IMR-90 (cell line): ENCODE data around the gene LUC7L3. TPM values are rescaled to one million over a fixed set of nuclear protein-coding genes. Genes with fewer than 3 reads are reported as not detected.

Experiments
- ATAC-seq: fragments of 200-7000 bp; cut with Tn5 transposase; 2 replicates; pipeline ENCODE4 v1.9.1; 2020; ENCODE audit warnings: low read depth, mild to moderate bottlenecking, moderate library complexity
- BruUV-seq: library from RNA; stranded (reverse); fragments of 400-500 nt; replicated peaks from 2 replicates; lab custom pipeline; 2021; lab: Mats Ljungman, UMichigan
- CTCF ChIA-PET: fragments of 300-600 bp; formaldehyde crosslinking; extraction: SDS; loops from one replicate; lab custom pipeline; 2021; ENCODE audit warnings: antibody characterized with exemption; lab: Yijun Ruan, JAX
- POLR2A ChIA-PET: fragments of 300-600 bp; sonication (Branson Sonifier 250); formaldehyde crosslinking; loops from one replicate; lab custom pipeline; 2022; ENCODE audit warnings: antibody characterized with exemption; ENCODE audit not compliant: unreplicated experiment; lab: Charles Lee
- DNase-seq: peaks from one replicate; pipeline ENCODE4 v3.0.0; 2013
- H2AFZ ChIP-seq: replicated peaks from 2 replicates; pipeline ENCODE3; 2013; ENCODE audit warnings: low read length, mild to moderate bottlenecking; ENCODE audit not compliant: poor library complexity
- H2AK5ac ChIP-seq: 2 replicates; pipeline ENCODE4 v1.6.1; 2013; ENCODE audit warnings: low read depth, low read length, inconsistent platforms
- H2AK9ac ChIP-seq: replicated peaks from 2 replicates; pipeline ENCODE3; 2013; ENCODE audit warnings: mild to moderate bottlenecking, low read depth, low read length, moderate library complexity; ENCODE audit not compliant: poor library complexity
- H2BK120ac ChIP-seq: 2 replicates; pipeline ENCODE4 v1.6.1; 2013; ENCODE audit warnings: low read depth, low read length, inconsistent platforms
- H2BK15ac ChIP-seq: 3 replicates; pipeline ENCODE4 v1.6.1; 2013; ENCODE audit warnings: low read depth, low read length, inconsistent platforms
- H2BK20ac ChIP-seq: 2 replicates; pipeline ENCODE4 v1.6.1; 2013; ENCODE audit warnings: low read depth, mild to moderate bottlenecking, inconsistent platforms, low read length, moderate library complexity
- H2BK5ac ChIP-seq: 2 replicates; pipeline ENCODE4 v1.6.1; 2013; ENCODE audit warnings: mild to moderate bottlenecking, low read depth, low read length, inconsistent platforms; ENCODE audit not compliant: poor library complexity, severe bottlenecking
- H3K14ac ChIP-seq: replicated peaks from 2 replicates; pipeline ENCODE4 v1.6.1; 2013; ENCODE audit warnings: low read depth, low read length, inconsistent platforms
- H3K18ac ChIP-seq: 2 replicates; pipeline ENCODE4 v1.6.1; 2013; ENCODE audit warnings: low read depth, low read length, control low read depth
- H3K23ac ChIP-seq: 2 replicates; pipeline ENCODE4 v1.6.1; 2013; ENCODE audit warnings: low read depth, low read length, inconsistent platforms
- H3K27ac ChIP-seq: 2 replicates; pipeline ENCODE4 v1.5.1; 2013; ENCODE audit warnings: mild to moderate bottlenecking, control low read depth, low read length; ENCODE audit not compliant: insufficient read depth
- H3K27me3 ChIP-seq: 2 replicates; pipeline ENCODE4 v1.6.1; 2013; ENCODE audit warnings: low read length; ENCODE audit not compliant: control insufficient read depth, insufficient read depth
- H3K36me3 ChIP-seq: 2 replicates; pipeline ENCODE4 v1.6.1; 2013; ENCODE audit warnings: low read length, mixed read lengths; ENCODE audit not compliant: control insufficient read depth, insufficient read depth
- H3K4ac ChIP-seq: 2 replicates; pipeline ENCODE4 v1.6.1; 2013; ENCODE audit warnings: low read depth, low read length, inconsistent platforms
- H3K4me1 ChIP-seq: 2 replicates; pipeline ENCODE4 v1.6.1; 2013; ENCODE audit warnings: low read length, mixed read lengths; ENCODE audit not compliant: control insufficient read depth, insufficient read depth
- H3K4me2 ChIP-seq: 2 replicates; pipeline ENCODE4 v1.6.1; 2013; ENCODE audit warnings: low read depth, mild to moderate bottlenecking, control low read depth, low read length, moderate library complexity
- H3K4me3 ChIP-seq: 2 replicates; pipeline ENCODE4 v1.5.1; 2013; ENCODE audit warnings: low read depth, mild to moderate bottlenecking, control low read depth, low read length, moderate library complexity; ENCODE audit not compliant: insufficient read depth
- H3K56ac ChIP-seq: 2 replicates; pipeline ENCODE4 v1.6.1; 2013; ENCODE audit warnings: low read length, inconsistent platforms; ENCODE audit not compliant: insufficient read depth; ENCODE audit errors: extremely low read depth
- H3K79me1 ChIP-seq, 2 experiments: 2 replicates each; pipeline ENCODE4 v1.6.1; 2013; ENCODE audit warnings: low read length in 2 of 2, inconsistent platforms in 1 of 2, low read depth in 1 of 2
- H3K9ac ChIP-seq: 2 replicates; pipeline ENCODE4 v1.6.1; 2013; ENCODE audit warnings: low read depth, low read length, control low read depth
- H3K9me1 ChIP-seq: 2 replicates; pipeline ENCODE4 v1.6.1; 2013; ENCODE audit warnings: low read length, inconsistent platforms; ENCODE audit not compliant: insufficient read depth
- H3K9me3 ChIP-seq: 2 replicates; pipeline ENCODE4 v1.6.1; 2013; ENCODE audit warnings: low read length; ENCODE audit not compliant: control insufficient read depth, insufficient read depth
- H4K20me1 ChIP-seq: 2 replicates; pipeline ENCODE4 v1.6.1; 2013; ENCODE audit warnings: low read length, inconsistent platforms; ENCODE audit not compliant: insufficient read depth
- H4K5ac ChIP-seq: 2 replicates; pipeline ENCODE4 v1.6.1; 2013; ENCODE audit warnings: mild to moderate bottlenecking, low read depth, low read length, control low read depth
- H4K8ac ChIP-seq, 2 experiments: 2 replicates each; pipeline ENCODE4 v1.6.1; 2013; ENCODE audit warnings: low read depth in 2 of 2, low read length in 2 of 2, control low read depth in 1 of 2, inconsistent platforms in 1 of 2
- H4K91ac ChIP-seq: 2 replicates; pipeline ENCODE4 v1.6.1; 2013; ENCODE audit warnings: low read depth, low read length, inconsistent platforms; ENCODE audit not compliant: insufficient read depth
- CHD1 ChIP-seq: IDR thresholded peaks from 2 replicates; pipeline ENCODE4 v1.6.1; 2012; ENCODE audit warnings: low read depth, low read length, improper control_type of control experiment
- FOS ChIP-seq: fragments of 150-350 bp; IDR thresholded peaks from 2 replicates; pipeline ENCODE4 v1.6.1; 2016; ENCODE audit warnings: low read depth, low read length
- MAFK ChIP-seq: IDR thresholded peaks from 2 replicates; pipeline ENCODE4 v1.6.1; 2012; ENCODE audit warnings: low read depth, low read length, improper control_type of control experiment
- MAZ ChIP-seq: IDR thresholded peaks from 2 replicates; pipeline ENCODE4 v1.6.1; 2012; ENCODE audit warnings: low read depth, mild to moderate bottlenecking, low read length, improper control_type of control experiment, moderate library complexity, borderline replicate concordance
- MXI1 ChIP-seq: IDR thresholded peaks from 2 replicates; pipeline ENCODE4 v1.6.1; 2012; ENCODE audit warnings: low read depth, mild to moderate bottlenecking, low read length, moderate library complexity, borderline replicate concordance
- NFE2L2 ChIP-seq: fragments of 150-350 bp; IDR thresholded peaks from 2 replicates; pipeline ENCODE4 v1.6.1; 2016; ENCODE audit warnings: low read depth, mild to moderate bottlenecking, low read length
- RFX5 ChIP-seq: IDR thresholded peaks from 2 replicates; pipeline ENCODE4 v1.8.0; 2012; ENCODE audit warnings: low read depth, mild to moderate bottlenecking, low read length, moderate library complexity
- WGBS, 2 experiments: methylation state at CpG; one replicate each; pipeline versions ENCODE4 v1.1.5 to v1.1.7; 2013; ENCODE audit warnings: missing lambda C conversion rate in 2 of 2; ENCODE audit not compliant: insufficient read length in 1 of 2; ENCODE audit errors: extremely low coverage in 2 of 2; 5-methylcytosine and 5-hydroxymethylcytosine counted together
- dilution Hi-C: fragments of 300-500 bp; cut with HindIII; formaldehyde crosslinking; loops from one replicate; pipeline ENCODE4 v1.14.3; 2018; ENCODE audit warnings: low sequenced_read_pairs; ENCODE audit not compliant: unreplicated experiment
- in situ Hi-C: fragments of 300-500 bp; cut with MboI; formaldehyde crosslinking; loops from 3 replicates; pipeline ENCODE4 v1.14.3; 2019; ENCODE audit warnings: low sequenced_read_pairs, inconsistent platforms, mixed read lengths
- intact Hi-C: fragments of 100-400 bp; cut with micrococcal nuclease; formaldehyde crosslinking; loops from 2 replicates; pipeline ENCODE4 v1.10.0; 2022
- polyA plus RNA-seq, 3 experiments: library from polyadenylated mRNA; depleted of rRNA; stranded (reverse); fragments of >200 nt; gene quantifications; 2 replicates each; pipeline ENCODE4 v1.2.3, GENCODE V29; 2012; ENCODE audit warnings: low replicate concordance in 1 of 3
- total RNA-seq: library from RNA; depleted of rRNA; stranded (reverse); fragments of >200 nt; gene quantifications from 2 replicates; pipeline ENCODE4 v1.2.3, GENCODE V29; 2012
- TF ChIP-seq, protein P1 (sequence below): fragments of 150-350 bp; IDR thresholded peaks from 2 replicates; pipeline ENCODE4 v1.6.1; 2017; ENCODE audit warnings: mild to moderate bottlenecking, antibody characterized with exemption, low read length, low read depth
- TF ChIP-seq, protein P2 (sequence below): fragments of 150-350 bp; IDR thresholded peaks from 2 replicates; pipeline ENCODE4 v1.6.1; 2016; ENCODE audit warnings: low read depth, mild to moderate bottlenecking, low read length, moderate library complexity, borderline replicate concordance

Gene LUC7L3
- total and polyA plus RNA-seq, 2 of the 4 experiments (the other 2 are of a cell fraction) = 17.7 to 44.7 TPM

DNA sequence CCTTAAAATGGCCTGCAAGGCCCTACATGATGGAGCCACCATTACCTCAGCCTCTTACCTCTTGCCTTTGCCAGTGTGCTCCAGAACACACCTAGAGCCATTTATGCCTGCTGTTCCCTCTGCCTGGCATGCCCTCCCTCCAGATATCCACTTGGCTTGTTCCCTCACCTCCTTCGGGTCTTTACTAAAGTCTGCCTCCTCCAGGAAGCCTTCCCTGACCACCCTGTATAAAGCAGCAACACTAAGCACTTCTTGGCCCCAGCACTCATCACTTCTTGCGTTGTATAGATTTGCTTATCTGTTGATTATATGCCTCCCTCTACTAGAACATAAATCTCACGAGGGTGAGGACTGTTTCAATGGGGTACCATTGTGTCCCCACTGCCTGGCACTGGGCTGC lies 37.0 kb upstream of the LUC7L3 start:
- no peak overlapping the region for H2BK5ac ChIP-seq
- H3K27me3 ChIP-seq = no peaks in the 10 kb centered on the region
- WGBS, 2 experiments = no CpG with 5 or more reads among the region's 3 CpGs
- no peak overlapping the region for H2AFZ ChIP-seq
- no peaks in the 10 kb centered on the region for H3K79me1 ChIP-seq
- H3K4ac ChIP-seq = no peak overlapping the region
- no peak overlapping the region for H4K8ac ChIP-seq
- no peak overlapping the region; the same call in 1 of the 2 replicates for H2AK5ac ChIP-seq
- no peak overlapping the region for H3K9ac ChIP-seq
- no peak overlapping the region for H3K14ac ChIP-seq
- H3K18ac ChIP-seq = no peak overlapping the region
- intact Hi-C loops = no loop called here
- no peak overlapping the region for H3K23ac ChIP-seq
- no peak overlapping the region for H3K4me3 ChIP-seq
- H2AK9ac ChIP-seq = no peak overlapping the region
- in situ Hi-C loops = no loop called here
- no peak overlapping the region for H4K5ac ChIP-seq
- TF ChIP-seq, protein P1, sequence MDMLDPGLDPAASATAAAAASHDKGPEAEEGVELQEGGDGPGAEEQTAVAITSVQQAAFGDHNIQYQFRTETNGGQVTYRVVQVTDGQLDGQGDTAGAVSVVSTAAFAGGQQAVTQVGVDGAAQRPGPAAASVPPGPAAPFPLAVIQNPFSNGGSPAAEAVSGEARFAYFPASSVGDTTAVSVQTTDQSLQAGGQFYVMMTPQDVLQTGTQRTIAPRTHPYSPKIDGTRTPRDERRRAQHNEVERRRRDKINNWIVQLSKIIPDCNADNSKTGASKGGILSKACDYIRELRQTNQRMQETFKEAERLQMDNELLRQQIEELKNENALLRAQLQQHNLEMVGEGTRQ = no peak
- TF ChIP-seq, protein P2, sequence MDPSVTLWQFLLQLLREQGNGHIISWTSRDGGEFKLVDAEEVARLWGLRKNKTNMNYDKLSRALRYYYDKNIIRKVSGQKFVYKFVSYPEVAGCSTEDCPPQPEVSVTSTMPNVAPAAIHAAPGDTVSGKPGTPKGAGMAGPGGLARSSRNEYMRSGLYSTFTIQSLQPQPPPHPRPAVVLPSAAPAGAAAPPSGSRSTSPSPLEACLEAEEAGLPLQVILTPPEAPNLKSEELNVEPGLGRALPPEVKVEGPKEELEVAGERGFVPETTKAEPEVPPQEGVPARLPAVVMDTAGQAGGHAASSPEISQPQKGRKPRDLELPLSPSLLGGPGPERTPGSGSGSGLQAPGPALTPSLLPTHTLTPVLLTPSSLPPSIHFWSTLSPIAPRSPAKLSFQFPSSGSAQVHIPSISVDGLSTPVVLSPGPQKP = no peak
- TF ChIP-seq MAZ = no peak
- TF ChIP-seq CHD1 = no peak
- TF ChIP-seq FOS = no peak
- no peak for TF ChIP-seq RFX5
- no peak for TF ChIP-seq MXI1
- no peak for TF ChIP-seq NFE2L2
- no peak for TF ChIP-seq MAFK
- dilution Hi-C loops = no loop called here
- H3K4me1 ChIP-seq = peaks cover 18% of the 10 kb centered on the region
- POLR2A ChIA-PET = no interaction called here
- no peaks in the 10 kb centered on the region for H4K20me1 ChIP-seq
- H2BK120ac ChIP-seq = no peak overlapping the region
- H2BK15ac ChIP-seq = no peak overlapping the region
- DNase-seq (no peak), ATAC-seq (no peak)
- CTCF ChIA-PET = interaction anchor here (0.7 kb wide), 1 partner anchor 12 kb away, joined by 3 read pairs; no protein-coding TSS in a partner anchor
- H3K9me3 ChIP-seq = no peaks in the 10 kb centered on the region
- no peak overlapping the region for H3K4me2 ChIP-seq
- peaks cover 2% of the 10 kb centered on the region; the same call in 1 of the 2 replicates for H3K36me3 ChIP-seq
- no peak overlapping the region for H4K91ac ChIP-seq
- H2BK20ac ChIP-seq = no peak overlapping the region
- no TSS peak for BruUV-seq
- no peak overlapping the region for H3K56ac ChIP-seq
- peaks cover 15% of the 10 kb centered on the region for H3K9me1 ChIP-seq
- no peak overlapping the region for H3K27ac ChIP-seq
